Upper lobe of right lung (tissue), 1 donor: ENCODE results near the gene PLEKHN1. TPM values are rescaled to one million over a fixed set of nuclear protein-coding genes. Genes with fewer than 3 reads are reported as not detected.

Experiments
- ATAC-seq: fragments of 200-7000 bp; cut with Tn5 transposase; one replicate; pipeline ENCODE4 v1.9.1; 2020; ENCODE audit warnings: mild to moderate bottlenecking, moderate library complexity
- DNase-seq: peaks from one replicate; pipeline ENCODE4 v3.0.0-alpha.2; 2020
- H3K27ac ChIP-seq: fragments of 200-600 bp; one replicate; pipeline ENCODE4 v1.8.0; 2022
- H3K27me3 ChIP-seq: fragments of 200-600 bp; one replicate; pipeline ENCODE4 v1.8.0; 2022; ENCODE audit warnings: mild to moderate bottlenecking
- H3K36me3 ChIP-seq: fragments of 200-600 bp; one replicate; pipeline ENCODE4 v1.8.0; 2022
- H3K4me1 ChIP-seq: fragments of 200-600 bp; one replicate; pipeline ENCODE4 v1.8.0; 2022
- H3K4me3 ChIP-seq: fragments of 200-600 bp; one replicate; pipeline ENCODE4 v1.8.0; 2022; ENCODE audit warnings: mild to moderate bottlenecking
- H3K9me3 ChIP-seq: fragments of 200-600 bp; one replicate; pipeline ENCODE4 v1.8.0; 2022
- CTCF ChIP-seq: fragments of 200-600 bp; IDR thresholded peaks from one replicate; pipeline ENCODE4 v1.8.0; 2022; ENCODE audit warnings: antibody characterized with exemption
- intact Hi-C: fragments of 100-400 bp; cut with DNase I; formaldehyde crosslinking; loops from one replicate; pipeline ENCODE4 v1.11.0; 2022
- total RNA-seq: library from RNA; stranded (reverse); fragmentation: NEBNext Ultra II Directional; extraction: Animal tissue kit (Norgen Biotek cat#: 25700); gene quantifications from one replicate; pipeline ENCODE4 v1.2.1, GENCODE V29; 2021
- donor health status: DM: no; HTN: yes; CAD: no; lungs with severe emphysema.

Gene PLEKHN1
- total RNA-seq, 1 donor from 2014 or later, result 2.1 TPM

DNA sequence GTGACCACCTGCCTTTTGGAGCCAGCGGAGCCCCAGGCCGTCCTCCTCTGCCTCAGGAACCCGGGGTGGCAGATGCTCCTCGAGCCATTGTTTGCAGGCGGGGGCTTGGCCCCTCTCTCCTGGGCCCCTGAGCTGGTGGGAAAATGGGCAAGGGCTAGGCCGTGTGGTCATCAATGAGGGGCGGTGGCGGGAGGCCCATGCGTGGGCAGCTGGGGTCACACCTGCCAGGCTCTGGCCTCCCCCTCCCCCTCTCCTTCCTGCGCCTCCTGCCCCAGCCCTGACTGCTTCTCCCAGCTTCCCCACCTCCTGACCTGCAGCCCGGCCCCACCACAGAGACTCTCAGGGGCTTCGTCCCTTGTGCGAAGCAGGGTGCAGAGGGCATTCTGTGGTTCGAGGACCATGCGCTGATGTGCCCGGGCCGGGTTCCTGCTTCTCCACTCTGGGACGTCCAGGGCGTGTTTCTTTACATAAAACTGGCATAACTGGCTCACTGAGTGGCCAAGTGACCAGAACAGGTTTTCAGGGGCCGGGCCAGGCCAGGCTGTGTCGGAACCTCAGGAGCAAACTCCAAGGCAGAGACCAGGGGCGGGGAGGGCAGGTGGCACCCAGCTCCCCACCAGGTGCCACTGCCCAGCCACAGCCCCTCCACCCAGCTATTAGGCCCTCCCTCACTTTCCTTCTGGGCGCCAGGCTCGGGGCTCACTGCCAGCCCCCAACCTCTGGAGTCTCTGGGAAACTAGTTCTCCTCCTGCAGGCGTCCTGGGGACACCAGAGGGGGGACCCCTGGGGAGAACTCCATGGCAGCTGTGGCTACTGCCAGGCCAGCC, 33.3 kb upstream of the PLEKHN1 start:
- H3K4me3 ChIP-seq, result no peak overlapping the region
- peak; percentile 79 for ATAC-seq
- no peaks in the 10 kb centered on the region for H3K4me1 ChIP-seq
- intact Hi-C loops, result no loop called here
- TF ChIP-seq CTCF, result no peak
- H3K36me3 ChIP-seq, result no peaks in the 10 kb centered on the region
- peak; percentile 85 for DNase-seq
- no peak overlapping the region for H3K27ac ChIP-seq
- peaks cover 37% of the 10 kb centered on the region for H3K27me3 ChIP-seq
- no peaks in the 10 kb centered on the region for H3K9me3 ChIP-seq

- H3K9me3 ChIP-seq, result no peaks in the 10 kb centered on the region
- H3K27me3 ChIP-seq, result peaks cover 39% of the 10 kb centered on the region
- DNase-seq (no peak), ATAC-seq (no peak)
- H3K4me1 ChIP-seq, result no peaks in the 10 kb centered on the region
- intact Hi-C loops, result no loop called here
- no peaks in the 10 kb centered on the region for H3K36me3 ChIP-seq
- H3K27ac ChIP-seq, result no peak overlapping the region
- H3K4me3 ChIP-seq, result no peak overlapping the region
- no peak for TF ChIP-seq CTCF
Observed at GRCh38 chr1:933603-933940, 32.7 kb upstream of the PLEKHN1 start.

DNA sequence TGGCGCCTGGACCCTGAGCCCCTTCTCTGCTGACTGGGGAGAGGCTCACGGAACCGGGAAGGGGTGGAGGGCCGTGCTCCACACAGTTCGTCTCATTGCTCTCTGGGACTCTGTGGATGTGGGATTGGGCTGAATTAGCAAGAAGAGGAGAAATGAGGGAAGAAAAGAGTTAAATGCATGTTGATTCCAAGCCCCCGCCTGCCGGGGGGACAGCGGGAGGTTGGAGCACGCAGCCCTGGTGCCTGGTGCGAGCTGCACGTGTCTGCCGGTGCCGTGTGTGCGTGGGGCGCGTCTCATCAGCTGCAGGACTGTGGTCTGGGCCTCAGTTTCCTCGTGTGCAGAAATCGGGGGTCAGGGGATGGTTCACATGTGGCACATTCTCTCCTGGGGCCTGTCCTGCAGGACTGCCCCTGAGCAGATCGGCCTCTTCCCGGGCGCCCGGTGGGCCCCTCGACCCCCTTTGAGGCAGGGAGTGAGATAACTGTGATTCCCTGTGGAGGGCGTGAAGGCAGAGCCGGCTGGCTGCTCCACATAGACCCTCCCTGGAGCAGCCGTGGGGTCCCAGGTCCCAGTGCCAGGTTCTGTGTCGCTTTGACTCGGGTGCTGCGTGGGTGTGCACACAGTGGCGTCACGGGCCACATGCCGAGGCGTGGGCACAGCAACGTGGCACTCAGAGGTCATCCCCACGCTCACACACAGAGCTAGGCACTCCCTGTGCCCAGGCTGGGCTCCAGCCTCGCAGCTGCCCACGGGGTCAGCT, 31.1 kb upstream of the PLEKHN1 start:
- no peaks in the 10 kb centered on the region for H3K4me1 ChIP-seq
- H3K27ac ChIP-seq, result no peak overlapping the region
- intact Hi-C loops, result no loop called here
- H3K4me3 ChIP-seq, result no peak overlapping the region
- DNase-seq (no peak), ATAC-seq (no peak)
- H3K36me3 ChIP-seq, result no peaks in the 10 kb centered on the region
- no peak for TF ChIP-seq CTCF
- peaks cover 48% of the 10 kb centered on the region for H3K27me3 ChIP-seq
- H3K9me3 ChIP-seq, result no peaks in the 10 kb centered on the region

DNA sequence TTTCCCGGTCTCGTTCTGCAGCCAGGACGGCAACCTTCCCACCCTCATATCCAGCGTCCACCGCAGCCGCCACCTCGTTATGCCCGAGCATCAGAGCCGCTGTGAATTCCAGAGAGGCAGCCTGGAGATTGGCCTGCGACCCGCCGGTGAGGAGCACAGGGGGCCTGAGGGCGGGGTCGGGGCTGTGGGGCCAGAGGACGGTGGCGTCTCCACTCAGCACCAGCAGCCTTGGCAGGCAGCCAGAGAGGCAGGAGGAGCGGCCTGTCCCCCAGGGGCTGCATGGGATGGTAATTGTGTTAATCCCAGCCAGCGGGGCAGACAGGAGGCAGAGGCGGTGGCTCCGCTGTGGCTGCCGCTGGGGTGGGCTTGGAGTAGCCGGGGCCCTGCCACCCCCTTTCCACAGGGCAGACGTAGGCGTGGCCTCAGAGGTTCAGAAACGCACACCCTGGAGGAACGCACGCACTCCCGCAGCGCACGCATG, 30.5 kb upstream of the PLEKHN1 start:
- H3K4me1 ChIP-seq, result peaks cover 5% of the 10 kb centered on the region
- no peak for ATAC-seq
- no peaks in the 10 kb centered on the region for H3K9me3 ChIP-seq
- intact Hi-C loops, result no loop called here
- H3K27ac ChIP-seq, result no peak overlapping the region
- H3K4me3 ChIP-seq, result no peak overlapping the region
- DNase-seq, result no peak
- H3K36me3 ChIP-seq, result no peaks in the 10 kb centered on the region
- TF ChIP-seq CTCF, result no peak
- peaks cover 53% of the 10 kb centered on the region for H3K27me3 ChIP-seq

DNA sequence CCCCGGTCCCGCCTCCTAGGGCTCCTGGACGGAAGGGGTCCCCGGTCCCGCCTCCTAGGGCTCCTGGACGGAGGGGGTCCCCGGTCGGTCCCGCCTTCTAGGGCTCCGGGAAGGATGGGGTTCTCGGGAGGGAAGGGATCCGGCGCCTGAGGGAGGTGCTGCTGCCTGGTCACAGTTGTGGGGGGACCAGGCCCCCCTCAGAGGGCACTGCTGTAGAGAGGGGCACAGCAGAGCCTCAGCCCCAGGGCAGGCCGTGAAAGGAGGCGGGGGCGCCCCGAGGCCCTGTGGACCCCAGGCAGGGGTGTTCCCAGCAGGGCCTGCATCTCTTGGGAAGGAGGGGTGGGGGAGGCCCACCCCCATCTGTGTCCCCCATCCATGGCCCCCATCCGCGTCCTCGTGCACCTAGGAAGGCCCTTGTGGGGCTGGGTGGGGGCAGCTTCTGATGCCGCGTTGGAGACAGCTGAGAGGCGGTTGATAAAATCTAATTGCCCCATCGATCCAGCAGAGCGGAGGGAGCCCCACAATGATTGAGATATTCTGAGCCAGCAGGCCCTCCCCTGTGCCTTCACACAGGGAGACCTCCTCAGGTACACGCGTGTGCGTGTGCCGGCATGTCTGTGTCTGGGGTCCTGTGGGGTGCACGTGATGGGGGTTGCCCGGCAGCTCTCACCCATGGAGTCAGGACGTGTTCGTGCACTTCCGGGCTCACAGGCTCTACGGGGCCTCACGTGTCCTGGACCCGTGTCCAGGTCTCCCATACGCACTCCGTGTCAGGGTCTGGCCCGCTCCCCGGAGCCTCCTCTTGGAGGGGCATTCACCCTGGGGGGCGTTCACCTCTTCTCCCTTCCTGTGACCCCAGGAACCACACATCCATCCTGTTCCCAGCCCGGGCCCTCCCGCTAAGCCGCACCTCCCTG, 29.7 kb upstream of the PLEKHN1 start:
- no peaks in the 10 kb centered on the region for H3K9me3 ChIP-seq
- H3K27ac ChIP-seq, result no peak overlapping the region
- intact Hi-C loops, result no loop called here
- TF ChIP-seq CTCF, result no peak
- no peak for ATAC-seq
- H3K4me3 ChIP-seq, result no peak overlapping the region
- H3K27me3 ChIP-seq, result peaks cover 61% of the 10 kb centered on the region
- no peak for DNase-seq
- H3K36me3 ChIP-seq, result no peaks in the 10 kb centered on the region
- H3K4me1 ChIP-seq, result peaks cover 12% of the 10 kb centered on the region
